WTC11 (cell line): ENCODE results near the gene ABCB6.

ENCODE experiments used
- CREB1 ChIP-seq: sonication (generic); formaldehyde crosslinking; IDR thresholded peaks from 2 replicates; pipeline ENCODE4 v1.8.0; 2023; ENCODE audit warnings: mild to moderate bottlenecking, missing genetic modification reagents
- CTCF ChIP-seq: fragments of 200-600 bp; IDR thresholded peaks from 2 replicates; pipeline ENCODE4 v1.8.0; 2022; ENCODE audit warnings: antibody characterized with exemption
- E2F4 ChIP-seq: sonication (generic); formaldehyde crosslinking; IDR thresholded peaks from 2 replicates; pipeline ENCODE4 v1.8.1; 2022; ENCODE audit warnings: low read depth, mild to moderate bottlenecking, moderate library complexity, missing genetic modification reagents, borderline replicate concordance
- FOXP4 ChIP-seq: sonication (generic); formaldehyde crosslinking; IDR thresholded peaks from 2 replicates; pipeline ENCODE4 v1.8.0; 2022; ENCODE audit warnings: mild to moderate bottlenecking, missing genetic modification reagents
- KAT7 ChIP-seq: sonication (generic); formaldehyde crosslinking; IDR thresholded peaks from 2 replicates; pipeline ENCODE4 v1.8.1; 2023; ENCODE audit warnings: missing genetic modification reagents, mild to moderate bottlenecking, borderline replicate concordance
- MAX ChIP-seq: sonication (generic); formaldehyde crosslinking; IDR thresholded peaks from 2 replicates; pipeline ENCODE4 v1.8.0; 2022; ENCODE audit warnings: mild to moderate bottlenecking, missing genetic modification reagents
- RELA ChIP-seq: sonication (generic); formaldehyde crosslinking; IDR thresholded peaks from 2 replicates; pipeline ENCODE4 v1.8.1; 2022; ENCODE audit warnings: missing genetic modification reagents, mild to moderate bottlenecking, borderline replicate concordance
- TCF7 ChIP-seq: sonication (generic); formaldehyde crosslinking; IDR thresholded peaks from 2 replicates; pipeline ENCODE4 v1.8.0; 2022; ENCODE audit warnings: mild to moderate bottlenecking, low read depth, missing genetic modification reagents, moderate library complexity
- TP53 ChIP-seq: sonication (generic); formaldehyde crosslinking; IDR thresholded peaks from 2 replicates; pipeline ENCODE4 v1.8.1; 2023; ENCODE audit warnings: mild to moderate bottlenecking, missing genetic modification reagents
- ZNF396 ChIP-seq: fragments of 250-450 bp; sonication (Bioruptor Pico); IDR thresholded peaks from 2 replicates; pipeline ENCODE4 v1.8.0; 2021; ENCODE audit warnings: mild to moderate bottlenecking, moderate library complexity, borderline replicate concordance

GRCh38 chr2:219173176-219173575, 45.6 kb downstream of the ABCB6 start:
- no peak for TF ChIP-seq RELA (CRISPR knock-in tag)
- TF ChIP-seq FOXP4 (CRISPR knock-in tag), result no peak
- TF ChIP-seq KAT7 (CRISPR knock-in tag), result no peak
- no peak for TF ChIP-seq CTCF
- no peak for TF ChIP-seq MAX (CRISPR knock-in tag)
- no peak for TF ChIP-seq TCF7
- no peak for TF ChIP-seq TP53
- no peak for TF ChIP-seq ZNF396 (CRISPR knock-in tag)
- no peak for TF ChIP-seq E2F4
- TF ChIP-seq CREB1 (CRISPR knock-in tag), result no peak
